Vagina (tissue), 2 donors: ENCODE results near the gene SNRK.

ENCODE experiments used
- POLR2A ChIP-seq, 2 donors: fragments of 450-650 bp; IDR thresholded peaks; one replicate each; pipeline ENCODE4 v1.6.1; 2017; ENCODE audit warnings: antibody characterized with exemption in 2 of 2, mild to moderate bottlenecking in 2 of 2, moderate library complexity in 2 of 2
- TF ChIP-seq, protein P1 (sequence below), 3 experiments: fragments of 450-650 bp in 2 of 3; fragments of 200-600 bp in 1 of 3; sonication (generic) in 1 of 3; IDR thresholded peaks; one replicate each; pipeline ENCODE4 v1.5.1; 2017 to 2019; ENCODE audit warnings: antibody characterized with exemption in 3 of 3, mild to moderate bottlenecking in 2 of 3, moderate library complexity in 2 of 3

DNA sequence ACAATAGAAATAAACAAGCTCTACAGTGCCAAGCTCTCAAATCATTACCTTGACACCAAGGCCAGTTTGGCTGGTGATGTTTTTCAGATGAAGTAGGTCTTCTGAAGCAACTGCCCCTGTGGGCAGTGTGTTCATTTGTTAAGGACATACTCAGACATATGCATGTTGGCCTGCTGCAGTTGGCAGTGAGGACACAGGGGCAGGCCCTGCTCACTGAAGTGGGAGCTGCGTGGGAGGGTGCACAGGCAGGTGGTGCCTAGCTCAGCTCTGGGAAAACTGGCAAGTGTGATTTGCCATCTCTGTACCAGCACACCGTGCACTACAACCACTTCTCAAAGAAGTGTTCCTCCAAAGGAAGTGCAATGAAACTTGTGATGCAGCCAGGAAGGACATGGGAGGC lies 28.5 kb upstream of the SNRK start:
- TF ChIP-seq, protein P1, sequence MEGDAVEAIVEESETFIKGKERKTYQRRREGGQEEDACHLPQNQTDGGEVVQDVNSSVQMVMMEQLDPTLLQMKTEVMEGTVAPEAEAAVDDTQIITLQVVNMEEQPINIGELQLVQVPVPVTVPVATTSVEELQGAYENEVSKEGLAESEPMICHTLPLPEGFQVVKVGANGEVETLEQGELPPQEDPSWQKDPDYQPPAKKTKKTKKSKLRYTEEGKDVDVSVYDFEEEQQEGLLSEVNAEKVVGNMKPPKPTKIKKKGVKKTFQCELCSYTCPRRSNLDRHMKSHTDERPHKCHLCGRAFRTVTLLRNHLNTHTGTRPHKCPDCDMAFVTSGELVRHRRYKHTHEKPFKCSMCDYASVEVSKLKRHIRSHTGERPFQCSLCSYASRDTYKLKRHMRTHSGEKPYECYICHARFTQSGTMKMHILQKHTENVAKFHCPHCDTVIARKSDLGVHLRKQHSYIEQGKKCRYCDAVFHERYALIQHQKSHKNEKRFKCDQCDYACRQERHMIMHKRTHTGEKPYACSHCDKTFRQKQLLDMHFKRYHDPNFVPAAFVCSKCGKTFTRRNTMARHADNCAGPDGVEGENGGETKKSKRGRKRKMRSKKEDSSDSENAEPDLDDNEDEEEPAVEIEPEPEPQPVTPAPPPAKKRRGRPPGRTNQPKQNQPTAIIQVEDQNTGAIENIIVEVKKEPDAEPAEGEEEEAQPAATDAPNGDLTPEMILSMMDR (IDR thresholded peaks at IDR 0.05), result no peak
- TF ChIP-seq POLR2A (IDR thresholded peaks at IDR 0.05), result no peak
